Measurements from ENCODE around the gene CHD8.

DNA sequence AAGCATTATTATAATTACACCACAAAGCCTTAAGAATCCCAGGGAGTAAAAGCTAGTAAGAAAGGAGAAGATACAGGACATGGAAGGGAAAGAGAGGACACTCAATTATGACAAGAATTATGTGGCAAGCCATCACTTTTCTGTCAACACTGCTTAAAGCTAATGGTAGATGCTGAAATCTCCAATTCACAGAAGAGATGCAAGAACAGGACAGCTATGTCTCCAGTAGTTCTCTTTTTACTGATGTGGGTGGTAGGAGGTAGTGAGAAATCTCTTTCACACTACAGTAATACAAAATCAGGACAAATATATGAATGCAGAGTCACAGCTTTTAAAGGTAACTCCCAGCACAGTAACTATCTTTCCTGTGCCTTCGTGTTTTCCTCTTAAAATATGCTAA lies 29.2 kb downstream of the CHD8 start:
- TF ChIP-seq, protein P1, sequence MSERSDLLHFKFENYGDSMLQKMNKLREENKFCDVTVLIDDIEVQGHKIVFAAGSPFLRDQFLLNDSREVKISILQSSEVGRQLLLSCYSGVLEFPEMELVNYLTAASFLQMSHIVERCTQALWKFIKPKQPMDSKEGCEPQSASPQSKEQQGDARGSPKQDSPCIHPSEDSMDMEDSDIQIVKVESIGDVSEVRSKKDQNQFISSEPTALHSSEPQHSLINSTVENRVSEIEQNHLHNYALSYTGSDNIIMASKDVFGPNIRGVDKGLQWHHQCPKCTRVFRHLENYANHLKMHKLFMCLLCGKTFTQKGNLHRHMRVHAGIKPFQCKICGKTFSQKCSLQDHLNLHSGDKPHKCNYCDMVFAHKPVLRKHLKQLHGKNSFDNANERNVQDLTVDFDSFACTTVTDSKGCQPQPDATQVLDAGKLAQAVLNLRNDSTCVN (CRISPR knock-in tag; IDR thresholded peaks at IDR 0.05; ENCODE audit: borderline replicate concordance), result no peak
- TF ChIP-seq JUNB (CRISPR knock-in tag; IDR thresholded peaks at IDR 0.05; ENCODE audit: borderline replicate concordance), result no peak
- no peak for TF ChIP-seq SP1 (IDR thresholded peaks at IDR 0.05)
- TF ChIP-seq SP1 (CRISPR knock-in tag; IDR thresholded peaks at IDR 0.05), result no peak
- no peak for TF ChIP-seq MEIS2 (CRISPR knock-in tag; IDR thresholded peaks at IDR 0.05)
- TF ChIP-seq, protein P2, sequence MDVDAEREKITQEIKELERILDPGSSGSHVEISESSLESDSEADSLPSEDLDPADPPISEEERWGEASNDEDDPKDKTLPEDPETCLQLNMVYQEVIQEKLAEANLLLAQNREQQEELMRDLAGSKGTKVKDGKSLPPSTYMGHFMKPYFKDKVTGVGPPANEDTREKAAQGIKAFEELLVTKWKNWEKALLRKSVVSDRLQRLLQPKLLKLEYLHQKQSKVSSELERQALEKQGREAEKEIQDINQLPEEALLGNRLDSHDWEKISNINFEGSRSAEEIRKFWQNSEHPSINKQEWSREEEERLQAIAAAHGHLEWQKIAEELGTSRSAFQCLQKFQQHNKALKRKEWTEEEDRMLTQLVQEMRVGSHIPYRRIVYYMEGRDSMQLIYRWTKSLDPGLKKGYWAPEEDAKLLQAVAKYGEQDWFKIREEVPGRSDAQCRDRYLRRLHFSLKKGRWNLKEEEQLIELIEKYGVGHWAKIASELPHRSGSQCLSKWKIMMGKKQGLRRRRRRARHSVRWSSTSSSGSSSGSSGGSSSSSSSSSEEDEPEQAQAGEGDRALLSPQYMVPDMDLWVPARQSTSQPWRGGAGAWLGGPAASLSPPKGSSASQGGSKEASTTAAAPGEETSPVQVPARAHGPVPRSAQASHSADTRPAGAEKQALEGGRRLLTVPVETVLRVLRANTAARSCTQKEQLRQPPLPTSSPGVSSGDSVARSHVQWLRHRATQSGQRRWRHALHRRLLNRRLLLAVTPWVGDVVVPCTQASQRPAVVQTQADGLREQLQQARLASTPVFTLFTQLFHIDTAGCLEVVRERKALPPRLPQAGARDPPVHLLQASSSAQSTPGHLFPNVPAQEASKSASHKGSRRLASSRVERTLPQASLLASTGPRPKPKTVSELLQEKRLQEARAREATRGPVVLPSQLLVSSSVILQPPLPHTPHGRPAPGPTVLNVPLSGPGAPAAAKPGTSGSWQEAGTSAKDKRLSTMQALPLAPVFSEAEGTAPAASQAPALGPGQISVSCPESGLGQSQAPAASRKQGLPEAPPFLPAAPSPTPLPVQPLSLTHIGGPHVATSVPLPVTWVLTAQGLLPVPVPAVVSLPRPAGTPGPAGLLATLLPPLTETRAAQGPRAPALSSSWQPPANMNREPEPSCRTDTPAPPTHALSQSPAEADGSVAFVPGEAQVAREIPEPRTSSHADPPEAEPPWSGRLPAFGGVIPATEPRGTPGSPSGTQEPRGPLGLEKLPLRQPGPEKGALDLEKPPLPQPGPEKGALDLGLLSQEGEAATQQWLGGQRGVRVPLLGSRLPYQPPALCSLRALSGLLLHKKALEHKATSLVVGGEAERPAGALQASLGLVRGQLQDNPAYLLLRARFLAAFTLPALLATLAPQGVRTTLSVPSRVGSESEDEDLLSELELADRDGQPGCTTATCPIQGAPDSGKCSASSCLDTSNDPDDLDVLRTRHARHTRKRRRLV (CRISPR knock-in tag; IDR thresholded peaks at IDR 0.05), result no peak
- TF ChIP-seq ZNF124 (CRISPR knock-in tag; IDR thresholded peaks at IDR 0.05), result no peak
